Measurements from ENCODE around the gene SFXN3.
A peak's percentile ranks its signal among the peaks of the same experiment; 100 is the strongest.

GRCh38 chr10:101011517-101012423 lies 19.3 kb upstream of the SFXN3 start:
- TF ChIP-seq, protein P1, sequence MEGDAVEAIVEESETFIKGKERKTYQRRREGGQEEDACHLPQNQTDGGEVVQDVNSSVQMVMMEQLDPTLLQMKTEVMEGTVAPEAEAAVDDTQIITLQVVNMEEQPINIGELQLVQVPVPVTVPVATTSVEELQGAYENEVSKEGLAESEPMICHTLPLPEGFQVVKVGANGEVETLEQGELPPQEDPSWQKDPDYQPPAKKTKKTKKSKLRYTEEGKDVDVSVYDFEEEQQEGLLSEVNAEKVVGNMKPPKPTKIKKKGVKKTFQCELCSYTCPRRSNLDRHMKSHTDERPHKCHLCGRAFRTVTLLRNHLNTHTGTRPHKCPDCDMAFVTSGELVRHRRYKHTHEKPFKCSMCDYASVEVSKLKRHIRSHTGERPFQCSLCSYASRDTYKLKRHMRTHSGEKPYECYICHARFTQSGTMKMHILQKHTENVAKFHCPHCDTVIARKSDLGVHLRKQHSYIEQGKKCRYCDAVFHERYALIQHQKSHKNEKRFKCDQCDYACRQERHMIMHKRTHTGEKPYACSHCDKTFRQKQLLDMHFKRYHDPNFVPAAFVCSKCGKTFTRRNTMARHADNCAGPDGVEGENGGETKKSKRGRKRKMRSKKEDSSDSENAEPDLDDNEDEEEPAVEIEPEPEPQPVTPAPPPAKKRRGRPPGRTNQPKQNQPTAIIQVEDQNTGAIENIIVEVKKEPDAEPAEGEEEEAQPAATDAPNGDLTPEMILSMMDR (IDR thresholded peaks at IDR 0.05), result peak in 5 of 12 donors; percentile 13 to 32 (median 27)
- no peak for TF ChIP-seq POLR2A (IDR thresholded peaks at IDR 0.05)

Measured in heart left ventricle (tissue), 13 donors.